GM21390 (cell line): ENCODE measurements around the gene IGFN1.

Experiments used
- ATAC-seq: cut with Tn5 transposase; IDR thresholded peaks from one replicate; pipeline ENCODE4 v1.9.1; 2021; ENCODE audit not compliant: unreplicated experiment

The IGFN1 gene

DNA sequence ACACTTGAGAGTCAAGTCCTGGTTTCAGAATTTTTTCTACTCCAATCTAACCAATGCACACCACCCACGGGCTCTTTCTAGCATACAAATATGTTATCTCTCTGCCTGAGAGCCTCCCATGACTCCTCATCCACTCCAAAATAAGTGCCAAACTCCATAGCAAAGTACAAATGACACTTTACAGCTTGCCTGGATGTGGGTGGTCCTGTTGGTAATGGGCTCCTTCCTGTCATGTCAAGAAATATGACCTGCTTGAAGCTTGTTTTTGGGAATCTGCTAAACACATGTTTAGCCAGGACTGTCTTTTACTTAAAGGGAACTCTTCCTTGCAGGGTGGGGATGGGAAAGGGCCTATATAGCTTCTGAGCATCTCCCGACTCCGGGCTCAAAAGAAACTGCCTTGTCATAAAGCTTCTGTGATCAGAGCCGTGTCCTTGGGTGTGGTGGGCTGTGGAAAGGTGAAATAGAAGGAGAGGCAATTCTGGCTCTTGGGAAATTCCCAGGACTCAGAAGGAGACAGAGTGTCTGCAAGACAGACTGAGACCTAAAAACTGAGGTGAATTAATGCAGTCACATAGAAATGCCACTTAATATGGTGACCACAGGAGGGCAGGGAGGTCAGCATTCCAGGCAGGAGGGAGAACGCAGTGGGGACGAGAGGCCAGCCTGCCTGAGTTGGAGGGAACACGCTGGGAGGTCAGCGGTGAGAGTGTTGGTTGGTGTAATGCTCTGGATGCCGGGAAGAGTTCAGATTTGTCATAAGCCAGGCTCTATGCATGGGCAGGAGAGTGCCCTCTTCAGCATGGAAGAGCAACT is 6.1 kb upstream of the IGFN1 start:
- no peak for ATAC-seq

DNA sequence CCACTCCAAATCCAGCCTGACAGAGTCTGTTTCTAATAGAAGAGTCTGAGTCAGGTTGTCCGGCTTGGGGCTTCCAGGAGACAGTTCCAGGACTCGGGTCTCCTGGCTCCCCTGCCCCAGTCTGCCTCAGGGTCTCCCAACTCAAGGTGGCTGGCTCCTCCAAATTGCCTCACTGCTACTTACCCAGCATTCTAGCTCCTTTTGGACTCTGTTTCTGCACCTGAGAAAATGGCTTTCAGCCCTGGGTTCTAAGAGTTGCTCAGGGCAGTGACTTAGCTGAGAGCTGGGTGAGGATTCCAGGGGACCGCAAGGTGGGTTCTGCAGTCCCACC is 5.5 kb upstream of the IGFN1 start:
- no peak for ATAC-seq

DNA sequence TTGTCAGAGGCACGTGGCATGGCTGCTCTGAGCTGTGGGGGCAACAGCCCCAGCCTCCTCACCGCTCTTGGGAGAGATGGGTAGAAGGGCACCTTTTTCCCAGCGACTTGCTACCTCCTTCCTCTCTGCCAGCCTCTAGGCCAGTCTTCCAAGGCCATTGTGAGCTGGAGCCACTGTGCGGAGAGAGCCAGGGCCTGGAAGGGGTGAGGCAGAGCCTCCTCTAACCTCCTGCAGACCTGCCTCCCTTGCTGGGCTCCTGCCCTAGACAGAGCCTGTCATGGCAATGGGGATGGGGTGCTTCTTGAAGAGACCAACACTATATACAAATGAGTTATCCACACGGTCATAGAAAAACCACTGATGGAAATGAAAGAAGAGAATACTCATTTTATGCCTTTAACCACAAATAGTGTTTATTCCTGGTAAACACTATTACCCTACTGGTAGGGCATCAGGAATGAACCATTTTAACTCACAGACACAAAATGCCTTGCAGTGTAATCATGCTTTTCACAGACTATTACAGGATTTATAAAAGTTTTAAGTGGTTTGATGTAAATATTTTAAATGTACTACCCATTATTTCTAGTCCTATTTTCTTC is 5.0 kb upstream of the IGFN1 start:
- ATAC-seq = no peak

DNA sequence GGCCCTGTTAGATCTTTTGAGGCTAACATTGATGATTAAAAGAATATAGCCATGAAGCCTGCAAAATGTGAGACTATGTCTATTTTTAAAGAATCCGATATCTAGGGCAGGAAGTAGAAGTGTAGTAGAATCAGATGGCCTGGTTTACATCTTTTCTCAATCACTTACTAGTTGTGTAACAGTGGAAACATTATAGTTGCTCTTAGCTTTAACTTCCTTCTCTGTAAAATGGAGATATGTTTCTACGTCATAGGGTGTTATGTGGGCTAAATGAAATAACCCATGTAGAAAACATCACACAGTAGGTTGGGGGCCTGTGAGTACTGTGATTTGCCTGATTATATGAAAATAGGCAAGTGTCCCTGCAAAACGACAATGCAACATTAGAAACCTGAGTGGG is 4.4 kb upstream of the IGFN1 start:
- ATAC-seq = no peak

DNA sequence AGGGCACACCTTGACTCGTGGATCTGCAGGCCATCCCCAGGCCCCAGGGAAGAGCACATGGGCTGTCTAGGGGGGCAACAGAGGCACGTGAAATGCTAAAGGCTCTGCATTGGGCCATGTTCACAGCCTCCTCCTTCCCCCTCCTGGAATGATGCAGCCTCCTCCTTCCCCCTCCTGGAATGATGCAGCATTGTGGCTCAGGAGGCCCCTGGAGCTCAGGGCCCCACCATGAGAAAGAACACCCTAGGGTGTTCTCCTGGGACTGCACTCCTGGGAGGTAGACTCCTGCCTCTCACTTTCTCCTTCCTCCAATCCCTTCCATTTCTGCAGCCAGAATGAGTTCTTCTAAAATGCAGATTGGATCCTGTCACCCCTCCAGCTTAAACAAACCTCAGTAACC is 1.5 kb upstream of the IGFN1 start:
- no peak for ATAC-seq

DNA sequence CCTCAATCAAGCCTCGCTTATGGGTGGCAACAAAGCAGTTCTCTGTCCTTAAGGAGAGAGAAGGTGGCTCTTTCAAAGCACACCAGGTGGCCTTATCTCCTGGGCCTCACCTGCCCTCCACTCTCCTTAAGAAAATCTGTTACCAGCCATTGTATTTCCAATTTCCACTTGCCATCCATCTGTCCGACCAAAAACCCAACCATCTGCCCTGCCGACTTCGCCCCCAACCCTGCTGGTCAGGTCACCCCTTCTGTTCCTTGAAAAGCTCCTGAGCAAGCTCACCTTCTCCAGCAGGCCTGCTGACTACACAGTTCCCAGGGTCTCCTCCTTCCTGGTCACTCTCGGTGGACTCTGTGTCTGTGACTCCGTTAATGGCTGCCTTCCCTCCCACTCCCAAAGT is 619 bp upstream of the IGFN1 start:
- ATAC-seq = no peak

DNA sequence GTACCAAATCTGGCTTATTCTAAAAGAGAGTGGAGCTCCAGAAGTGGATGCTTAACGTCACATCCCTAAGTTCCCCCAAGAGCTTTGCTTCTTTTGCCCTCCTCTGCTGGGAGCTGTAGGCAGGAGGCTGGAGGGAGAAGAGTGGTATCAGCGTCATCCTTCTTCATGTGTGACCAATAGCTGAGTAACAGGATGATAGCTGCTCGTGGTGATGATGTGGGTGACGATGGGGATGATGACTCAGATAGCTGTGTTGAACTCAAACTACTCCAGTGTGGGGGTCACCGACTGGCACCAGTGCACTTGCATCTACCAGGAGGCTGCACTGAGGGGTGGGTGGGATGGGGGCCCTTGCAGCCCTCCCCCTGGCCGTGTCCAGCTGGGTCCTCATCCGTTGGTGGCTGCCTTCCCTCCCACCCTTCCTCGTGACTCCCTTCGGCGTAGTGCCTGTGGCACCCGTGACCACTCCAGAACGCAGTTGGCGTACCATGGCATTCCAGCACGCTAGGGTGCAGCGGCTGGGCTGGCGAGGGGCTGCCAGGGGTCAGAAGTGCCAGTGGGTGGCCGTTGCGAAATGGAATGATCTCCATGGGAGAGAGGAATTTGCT is 1.1 kb downstream of the IGFN1 start:
- ATAC-seq = no peak

DNA sequence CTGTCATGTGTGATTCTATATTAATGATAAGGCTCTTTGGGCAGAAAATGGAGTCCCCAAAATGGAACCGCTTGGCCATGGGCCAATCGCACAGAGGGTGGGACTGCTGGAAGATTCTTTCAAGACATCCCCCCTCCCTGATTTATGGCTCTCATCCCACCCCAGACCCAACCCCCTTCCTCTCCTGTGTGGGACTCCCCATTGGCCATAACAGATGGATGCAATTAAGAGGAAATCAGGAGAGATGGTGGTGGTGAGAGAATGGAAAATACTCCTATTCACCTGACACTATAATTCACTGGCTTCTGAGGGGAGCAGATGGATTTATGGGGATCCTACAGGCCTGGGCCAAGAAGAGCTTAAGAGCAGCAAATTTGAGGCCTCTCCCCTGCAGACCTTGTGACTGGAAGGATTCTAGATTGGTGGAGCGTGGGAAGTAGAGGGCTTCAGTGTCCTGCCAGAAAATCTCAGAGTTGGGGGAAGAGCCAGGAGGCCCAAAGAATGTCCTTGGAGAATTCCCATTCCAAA is 1.7 kb downstream of the IGFN1 start:
- ATAC-seq = no peak

DNA sequence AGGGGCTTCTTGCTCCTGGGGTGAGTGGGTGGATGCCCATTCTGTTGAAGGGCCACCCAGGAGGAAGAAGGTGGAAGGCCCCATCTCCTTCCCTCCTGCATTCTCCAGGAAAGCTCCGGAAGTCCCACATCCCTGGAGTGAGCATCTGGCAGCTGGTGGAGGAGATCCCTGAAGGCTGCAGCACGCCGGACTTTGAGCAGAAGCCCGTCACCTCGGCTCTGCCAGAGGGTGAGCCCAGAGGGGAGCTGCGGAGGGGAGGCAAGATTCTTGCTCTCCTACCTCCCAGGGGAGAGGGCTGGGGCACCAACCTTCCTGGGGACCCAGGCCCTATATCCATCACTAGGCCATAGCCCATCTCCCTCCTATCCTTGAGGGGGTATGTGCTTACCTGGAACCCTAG is 3.4 kb downstream of the IGFN1 start:
- no peak for ATAC-seq

DNA sequence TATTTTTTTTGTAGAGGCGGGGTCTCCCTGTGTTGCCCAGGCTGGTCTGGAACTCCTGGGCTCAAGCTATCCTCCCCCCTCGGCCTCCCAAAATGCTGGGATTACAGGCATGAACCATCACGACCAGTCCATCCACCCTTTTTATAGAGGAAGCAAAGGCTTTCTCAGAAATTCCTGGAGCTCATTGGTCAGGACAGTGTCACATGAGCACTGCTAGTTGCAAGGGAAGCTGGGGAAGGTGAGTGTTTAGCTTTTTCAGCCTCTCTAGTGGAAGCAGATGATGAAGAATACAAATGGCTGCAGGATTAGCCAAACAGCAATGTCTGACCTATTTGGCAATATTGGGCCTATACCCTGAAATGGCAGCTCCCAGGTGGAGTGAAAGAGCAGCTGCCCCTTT is 8.0 kb downstream of the IGFN1 start:
- no peak for ATAC-seq

DNA sequence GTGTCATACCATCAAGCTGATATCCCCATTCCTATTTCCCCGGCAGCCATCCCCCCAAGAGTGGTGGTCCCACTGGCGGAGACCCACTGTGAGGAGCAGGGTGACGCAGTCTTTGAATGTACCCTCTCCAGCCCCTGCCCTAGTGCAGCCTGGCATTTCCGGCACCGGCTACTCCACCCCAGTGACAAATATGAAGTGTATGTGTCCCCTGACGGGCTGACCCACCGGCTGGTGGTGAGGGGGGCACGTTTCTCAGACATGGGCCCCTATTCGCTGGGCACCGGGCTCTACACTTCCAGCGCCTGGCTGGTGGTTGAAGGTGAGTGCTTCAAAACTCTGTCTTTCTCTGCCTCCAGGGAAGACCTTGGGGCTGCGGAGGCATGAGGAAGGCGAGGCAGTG is 14.4 kb downstream of the IGFN1 start:
- no peak for ATAC-seq

DNA sequence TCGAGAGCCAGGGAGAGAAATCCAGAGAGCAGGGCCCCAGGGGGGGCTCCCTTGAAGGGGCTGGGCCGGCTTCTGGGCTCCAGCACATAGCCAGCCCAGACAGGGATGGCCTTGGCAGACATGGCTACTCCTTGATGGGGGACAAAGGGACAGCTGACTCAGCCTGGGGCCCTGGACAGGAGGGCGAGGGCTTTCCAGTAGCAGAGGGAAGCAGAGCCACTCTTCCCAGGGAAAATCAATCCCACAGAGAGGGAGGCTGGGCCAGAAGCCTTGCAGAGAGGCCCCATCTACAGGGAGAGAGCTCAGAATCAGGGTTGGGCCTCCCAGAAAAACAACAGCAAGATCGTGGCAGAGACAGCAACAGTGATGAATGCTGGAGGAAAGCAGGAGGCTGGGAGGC is 15.6 kb downstream of the IGFN1 start:
- no peak for ATAC-seq

DNA sequence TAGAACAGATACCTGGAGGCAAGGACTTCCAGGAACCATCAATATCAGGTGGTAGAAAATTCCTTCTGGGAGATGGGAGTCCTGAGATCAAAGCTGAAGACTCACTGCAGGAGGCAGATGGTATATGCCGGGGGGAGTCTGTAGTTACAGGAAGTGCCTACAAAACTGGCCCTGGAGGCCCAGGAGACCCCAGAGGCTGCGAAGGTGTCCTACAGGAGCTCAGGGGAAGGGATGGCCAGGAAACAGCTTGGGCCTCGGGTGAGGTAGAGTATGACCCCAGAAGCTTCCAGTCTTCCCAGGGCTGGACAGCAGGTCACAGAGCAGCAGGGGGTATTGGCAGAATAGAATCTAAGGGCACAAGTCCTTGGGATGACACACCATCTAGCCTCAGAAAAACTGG is 16.4 kb downstream of the IGFN1 start:
- ATAC-seq = no peak

DNA sequence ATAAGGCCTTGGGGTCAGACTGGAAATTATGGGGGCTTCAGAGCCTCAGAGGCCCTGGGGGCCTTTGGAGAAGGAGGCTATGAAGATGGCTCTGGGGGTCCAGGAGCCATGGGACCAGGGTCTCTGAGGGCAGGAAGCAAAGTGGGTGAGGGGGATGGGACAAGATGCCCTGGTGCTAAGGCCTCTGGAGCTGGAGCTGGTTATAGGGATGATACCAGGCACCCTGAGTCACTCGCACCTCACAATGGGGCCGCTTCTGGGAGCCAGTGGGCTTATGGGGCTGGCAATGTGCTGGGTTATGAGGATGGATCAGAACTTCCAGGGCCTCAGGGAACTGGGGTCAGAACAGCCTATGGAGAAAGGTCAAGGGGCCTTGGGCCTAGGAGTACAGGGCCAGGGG is 17.6 kb downstream of the IGFN1 start:
- no peak for ATAC-seq

DNA sequence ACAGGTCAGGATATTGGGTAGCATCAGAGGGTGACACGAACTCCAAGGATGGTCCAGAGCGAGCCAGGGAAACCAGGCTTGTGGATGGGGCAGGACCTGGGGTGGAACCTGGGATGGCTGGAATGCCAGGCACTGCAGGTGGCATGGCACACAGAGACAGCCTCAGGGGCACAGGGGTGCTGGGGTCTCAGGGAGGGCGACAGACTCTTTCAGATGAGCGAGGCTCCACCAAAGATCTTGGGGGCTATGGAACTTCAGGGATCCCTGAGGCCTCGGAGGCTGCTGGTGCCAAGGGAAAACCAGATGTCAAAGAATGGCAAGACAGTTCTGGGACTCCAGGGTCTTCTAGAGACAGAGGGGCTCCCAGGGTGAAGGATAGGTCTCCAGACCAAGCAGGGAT is 21.4 kb downstream of the IGFN1 start:
- ATAC-seq = no peak

DNA sequence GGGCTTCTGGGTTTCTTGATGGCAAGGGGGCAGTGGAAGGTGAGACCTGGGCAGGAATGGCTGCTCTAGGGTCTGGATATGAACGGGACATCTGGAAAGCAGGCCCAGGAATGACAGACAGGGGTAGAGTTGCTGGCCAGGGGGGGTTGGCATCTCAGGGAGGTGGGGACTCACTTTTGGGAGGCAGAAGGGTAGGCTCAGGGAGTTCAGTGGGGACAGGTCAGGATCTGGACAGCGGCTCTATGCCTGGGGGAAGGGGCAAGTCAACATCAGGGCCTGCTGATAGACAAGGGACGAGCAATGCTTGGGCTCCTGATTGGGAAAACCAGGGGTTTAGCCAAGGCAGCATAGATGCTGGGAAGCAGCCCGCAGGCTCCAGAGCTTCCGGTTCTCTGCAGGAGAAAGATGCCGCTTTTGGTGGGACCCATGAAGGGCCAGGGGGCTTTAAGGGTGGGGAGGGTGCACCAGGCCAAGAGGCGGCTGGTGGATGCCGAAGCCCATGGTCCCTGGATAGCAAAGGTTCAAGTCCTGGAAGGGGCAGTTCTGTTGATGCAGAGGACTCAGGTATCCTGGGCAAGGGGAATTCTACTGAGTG is 21.9 kb downstream of the IGFN1 start:
- ATAC-seq = no peak

DNA sequence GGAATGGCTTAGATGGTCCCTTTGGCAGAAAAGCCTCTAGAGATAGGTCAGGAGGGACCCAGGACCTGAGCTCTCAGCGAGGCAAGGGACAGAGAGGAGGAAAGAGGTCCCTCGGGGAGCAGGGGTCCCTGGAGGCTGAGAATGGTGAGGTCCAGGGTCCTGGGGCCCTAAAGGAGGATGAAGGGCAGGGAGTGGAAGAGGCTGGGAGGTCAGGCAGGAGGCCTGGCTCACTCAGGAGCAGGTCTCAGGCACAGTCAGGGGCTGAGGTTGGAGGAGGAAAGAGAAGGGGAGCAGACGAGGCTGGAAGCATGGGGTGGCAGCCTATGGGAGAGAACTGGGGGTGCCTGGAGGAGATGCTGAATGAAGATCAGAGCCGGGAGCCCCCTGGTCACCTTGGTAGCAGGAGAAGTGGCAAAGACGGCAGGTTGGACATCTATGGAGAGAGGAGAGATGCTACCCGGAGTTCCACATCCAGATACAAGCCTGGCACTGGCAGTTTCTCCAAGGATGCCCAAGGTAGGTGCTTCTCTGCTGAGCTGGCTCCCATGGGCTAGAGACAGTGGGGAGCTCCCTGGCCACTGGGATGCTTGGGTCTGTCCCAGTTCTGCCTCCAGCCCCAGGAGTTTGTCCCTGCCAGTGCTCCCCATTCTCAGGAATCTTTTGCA is 22.6 kb downstream of the IGFN1 start:
- no peak for ATAC-seq

DNA sequence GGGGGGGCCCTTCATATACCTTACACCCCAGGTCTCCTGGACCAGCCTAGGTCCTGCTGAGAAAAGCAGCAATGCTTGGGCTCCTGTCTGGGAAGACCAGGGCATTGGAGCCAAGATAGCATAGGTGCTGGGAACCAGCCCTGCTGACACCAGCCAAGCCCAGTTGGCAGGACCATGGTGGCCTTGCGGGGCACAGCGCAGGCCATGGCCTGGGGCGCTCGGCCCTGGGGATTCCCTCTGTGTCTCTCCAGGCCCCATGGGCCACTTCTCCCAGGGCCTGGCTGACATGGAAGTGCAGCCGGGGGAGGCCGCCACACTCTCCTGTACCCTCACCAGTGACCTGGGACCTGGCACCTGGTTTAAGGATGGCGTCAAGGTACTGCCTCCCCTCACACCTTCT is 23.3 kb downstream of the IGFN1 start:
- ATAC-seq = no peak

DNA sequence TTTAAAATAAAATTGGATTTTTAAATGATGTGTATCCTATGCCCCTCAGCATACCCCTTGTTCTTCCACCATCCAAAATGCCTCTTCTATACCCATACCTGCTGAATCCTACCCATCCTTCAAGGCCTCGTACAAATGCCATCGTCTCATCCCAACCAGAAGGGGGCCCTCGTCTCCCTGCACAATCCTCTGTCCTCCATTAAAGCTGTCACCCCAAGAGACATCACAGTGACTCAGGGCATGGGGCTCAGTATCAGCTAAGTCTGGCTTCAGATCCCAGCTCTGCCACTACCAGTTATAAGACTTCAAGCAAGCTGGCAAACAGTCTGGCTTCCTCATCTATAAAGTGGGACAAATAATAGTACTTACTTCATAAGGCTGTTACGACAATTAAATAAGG is 23.8 kb downstream of the IGFN1 start:
- no peak for ATAC-seq

DNA sequence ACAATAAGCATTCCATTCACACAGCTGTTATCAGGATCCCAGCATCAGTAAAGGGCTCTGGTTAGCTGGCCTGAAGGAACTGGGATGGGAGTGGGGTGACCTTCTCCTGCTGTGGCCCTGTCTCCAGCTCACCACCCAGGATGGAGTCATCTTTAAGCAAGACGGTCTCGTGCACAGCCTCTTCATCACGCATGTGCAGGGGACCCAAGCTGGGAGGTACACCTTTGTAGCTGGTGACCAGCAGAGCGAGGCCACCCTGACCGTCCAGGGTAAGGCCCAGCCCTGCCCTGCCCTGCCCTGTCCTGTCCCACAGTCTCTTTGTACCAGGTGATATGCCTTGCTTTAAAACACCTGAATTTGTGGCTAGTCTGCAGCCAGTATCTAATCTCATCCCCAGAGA is 24.3 kb downstream of the IGFN1 start:
- no peak for ATAC-seq

DNA sequence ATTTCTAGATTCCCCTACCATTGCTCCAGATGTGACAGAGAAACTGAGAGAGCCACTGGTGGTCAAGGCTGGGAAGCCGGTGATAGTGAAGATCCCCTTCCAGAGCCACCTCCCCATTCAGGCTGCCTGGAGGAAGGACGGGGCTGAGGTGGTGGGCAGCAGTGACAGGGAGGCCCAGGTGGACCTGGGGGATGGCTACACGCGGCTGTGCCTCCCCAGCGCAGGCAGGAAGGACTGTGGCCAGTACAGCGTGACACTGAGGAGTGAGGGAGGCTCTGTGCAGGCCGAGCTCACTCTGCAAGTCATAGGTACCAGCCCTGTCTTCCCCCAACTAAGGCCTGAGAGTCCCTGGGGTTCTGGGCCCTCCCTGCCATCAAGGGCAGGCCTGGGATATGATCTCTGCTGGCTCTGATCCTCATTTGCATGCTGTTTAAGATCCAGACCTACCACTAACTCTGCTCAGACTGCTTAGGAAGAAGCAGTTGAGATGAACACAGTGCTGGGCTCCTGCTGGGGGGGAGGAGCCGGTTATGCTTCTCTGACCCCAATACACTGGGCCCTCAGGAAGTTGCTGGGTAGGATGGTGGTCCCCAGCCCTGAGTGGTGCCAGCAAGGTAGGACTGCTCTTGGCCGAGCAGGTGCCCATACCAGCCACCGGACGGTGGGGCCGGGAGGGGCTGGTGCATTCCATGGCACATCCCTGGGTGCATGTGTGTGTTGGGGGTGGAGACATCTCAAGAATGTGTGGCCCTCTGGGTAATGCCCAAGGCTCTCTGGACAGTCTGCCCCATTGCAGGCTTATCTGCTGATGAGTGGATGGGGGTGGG is 25.1 kb downstream of the IGFN1 start:
- ATAC-seq = no peak
